A673 (cell line): ENCODE results near the gene PEX14.

Experiments used
- CTCF ChIP-seq: fragments of 300-800, 200-600 bp; sonication (generic); conservative IDR thresholded peaks from 2 replicates; pipeline ENCODE4 v1.5.1; 2017; ENCODE audit warnings: low read depth, mild to moderate bottlenecking, antibody characterized with exemption, low read length, moderate library complexity, mixed read lengths
- EZH2 ChIP-seq: fragments of 200-600 bp; sonication (generic); IDR thresholded peaks from 2 replicates; pipeline ENCODE4 v1.6.1; 2017; ENCODE audit warnings: borderline replicate concordance, low read depth, mild to moderate bottlenecking, mixed read lengths, antibody characterized with exemption, low read length; ENCODE audit not compliant: poor library complexity, severe bottlenecking

GRCh38 chr1:10642403-10643080 lies 167.8 kb downstream of the PEX14 start:
- TF ChIP-seq EZH2 (no peak), CTCF (no peak)
